ENCODE measurements around the gene NAPA.

Gene NAPA

DNA sequence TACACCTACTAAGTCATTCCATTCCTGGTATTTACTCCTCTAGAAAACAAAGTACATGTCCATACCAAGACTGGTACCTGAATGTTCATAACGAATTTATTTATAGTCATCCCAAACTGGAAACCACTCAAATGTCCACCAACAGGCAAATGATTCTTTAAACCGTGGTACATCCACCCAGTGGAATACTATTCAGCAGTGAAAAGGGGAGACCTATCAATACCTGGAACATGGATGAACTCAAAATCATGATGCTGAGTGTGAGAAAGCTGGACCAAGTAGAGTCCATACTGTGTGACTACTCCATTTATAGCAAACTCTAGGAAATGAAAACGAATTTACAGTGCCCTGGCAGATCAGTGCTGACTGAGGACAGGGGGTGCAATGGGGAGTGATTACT, 11.9 kb upstream of the NAPA start:
- TF ChIP-seq SPI1 (IDR thresholded peaks at IDR 0.05; ENCODE audit: borderline replicate concordance, low read depth): no peak
- TF ChIP-seq, protein P1, sequence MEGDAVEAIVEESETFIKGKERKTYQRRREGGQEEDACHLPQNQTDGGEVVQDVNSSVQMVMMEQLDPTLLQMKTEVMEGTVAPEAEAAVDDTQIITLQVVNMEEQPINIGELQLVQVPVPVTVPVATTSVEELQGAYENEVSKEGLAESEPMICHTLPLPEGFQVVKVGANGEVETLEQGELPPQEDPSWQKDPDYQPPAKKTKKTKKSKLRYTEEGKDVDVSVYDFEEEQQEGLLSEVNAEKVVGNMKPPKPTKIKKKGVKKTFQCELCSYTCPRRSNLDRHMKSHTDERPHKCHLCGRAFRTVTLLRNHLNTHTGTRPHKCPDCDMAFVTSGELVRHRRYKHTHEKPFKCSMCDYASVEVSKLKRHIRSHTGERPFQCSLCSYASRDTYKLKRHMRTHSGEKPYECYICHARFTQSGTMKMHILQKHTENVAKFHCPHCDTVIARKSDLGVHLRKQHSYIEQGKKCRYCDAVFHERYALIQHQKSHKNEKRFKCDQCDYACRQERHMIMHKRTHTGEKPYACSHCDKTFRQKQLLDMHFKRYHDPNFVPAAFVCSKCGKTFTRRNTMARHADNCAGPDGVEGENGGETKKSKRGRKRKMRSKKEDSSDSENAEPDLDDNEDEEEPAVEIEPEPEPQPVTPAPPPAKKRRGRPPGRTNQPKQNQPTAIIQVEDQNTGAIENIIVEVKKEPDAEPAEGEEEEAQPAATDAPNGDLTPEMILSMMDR (IDR thresholded peaks at IDR 0.05; ENCODE audit: insufficient read depth, low read length): no peak
- TF ChIP-seq GABPA (IDR thresholded peaks at IDR 0.05; ENCODE audit: low read depth): no peak
- TF ChIP-seq POLR2AphosphoS5 (IDR thresholded peaks at IDR 0.05; ENCODE audit: low read depth): no peak
- TF ChIP-seq, protein P2, sequence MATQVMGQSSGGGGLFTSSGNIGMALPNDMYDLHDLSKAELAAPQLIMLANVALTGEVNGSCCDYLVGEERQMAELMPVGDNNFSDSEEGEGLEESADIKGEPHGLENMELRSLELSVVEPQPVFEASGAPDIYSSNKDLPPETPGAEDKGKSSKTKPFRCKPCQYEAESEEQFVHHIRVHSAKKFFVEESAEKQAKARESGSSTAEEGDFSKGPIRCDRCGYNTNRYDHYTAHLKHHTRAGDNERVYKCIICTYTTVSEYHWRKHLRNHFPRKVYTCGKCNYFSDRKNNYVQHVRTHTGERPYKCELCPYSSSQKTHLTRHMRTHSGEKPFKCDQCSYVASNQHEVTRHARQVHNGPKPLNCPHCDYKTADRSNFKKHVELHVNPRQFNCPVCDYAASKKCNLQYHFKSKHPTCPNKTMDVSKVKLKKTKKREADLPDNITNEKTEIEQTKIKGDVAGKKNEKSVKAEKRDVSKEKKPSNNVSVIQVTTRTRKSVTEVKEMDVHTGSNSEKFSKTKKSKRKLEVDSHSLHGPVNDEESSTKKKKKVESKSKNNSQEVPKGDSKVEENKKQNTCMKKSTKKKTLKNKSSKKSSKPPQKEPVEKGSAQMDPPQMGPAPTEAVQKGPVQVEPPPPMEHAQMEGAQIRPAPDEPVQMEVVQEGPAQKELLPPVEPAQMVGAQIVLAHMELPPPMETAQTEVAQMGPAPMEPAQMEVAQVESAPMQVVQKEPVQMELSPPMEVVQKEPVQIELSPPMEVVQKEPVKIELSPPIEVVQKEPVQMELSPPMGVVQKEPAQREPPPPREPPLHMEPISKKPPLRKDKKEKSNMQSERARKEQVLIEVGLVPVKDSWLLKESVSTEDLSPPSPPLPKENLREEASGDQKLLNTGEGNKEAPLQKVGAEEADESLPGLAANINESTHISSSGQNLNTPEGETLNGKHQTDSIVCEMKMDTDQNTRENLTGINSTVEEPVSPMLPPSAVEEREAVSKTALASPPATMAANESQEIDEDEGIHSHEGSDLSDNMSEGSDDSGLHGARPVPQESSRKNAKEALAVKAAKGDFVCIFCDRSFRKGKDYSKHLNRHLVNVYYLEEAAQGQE (IDR thresholded peaks at IDR 0.05; ENCODE audit: insufficient replicate concordance, low read depth): no peak
- H3K4me3 ChIP-seq (replicated peaks; ENCODE audit: insufficient read depth, low read length): no peak overlapping the region
- DNase-seq (ENCODE audit: low read depth in 1 of 2, low spot score in 1 of 2): no peak
- peaks cover 2% of the 10 kb centered on the region for H3K27me3 ChIP-seq (ENCODE audit: insufficient read depth, poor library complexity, severe bottlenecking)
- H3K27ac ChIP-seq (replicated peaks): no peak overlapping the region

- no peak overlapping the region for H3K27ac ChIP-seq (replicated peaks)
- DNase-seq (ENCODE audit: low read depth in 1 of 2, low spot score in 1 of 2): no peak
- H3K4me3 ChIP-seq (replicated peaks; ENCODE audit: insufficient read depth, low read length): no peak overlapping the region
- TF ChIP-seq GABPA (IDR thresholded peaks at IDR 0.05; ENCODE audit: low read depth) (no peak), POLR2AphosphoS5 (IDR thresholded peaks at IDR 0.05; ENCODE audit: low read depth) (no peak), SPI1 (IDR thresholded peaks at IDR 0.05; ENCODE audit: borderline replicate concordance, low read depth) (no peak)
- TF ChIP-seq, protein P2 (IDR thresholded peaks at IDR 0.05; ENCODE audit: insufficient replicate concordance, low read depth): no peak
- TF ChIP-seq, protein P1 (IDR thresholded peaks at IDR 0.05; ENCODE audit: insufficient read depth, low read length): no peak
- H3K27me3 ChIP-seq (ENCODE audit: insufficient read depth, poor library complexity, severe bottlenecking): peaks cover 4% of the 10 kb centered on the region
These were observed 8.6 kb upstream of the NAPA start for GRCh38 chr19:47523473-47523872.

GRCh38 chr19:47521473-47522180, 6.8 kb upstream of the NAPA start:
- no peak for DNase-seq (ENCODE audit: low read depth in 1 of 2, low spot score in 1 of 2)
- Histone ChIP-seq H3K4me3 (replicated peaks; ENCODE audit: insufficient read depth, low read length) (no peak overlapping the region), H3K27ac (replicated peaks) (no peak overlapping the region), H3K27me3 (ENCODE audit: insufficient read depth, poor library complexity, severe bottlenecking) (peaks cover 4% of the 10 kb centered on the region)
- TF ChIP-seq SPI1 (IDR thresholded peaks at IDR 0.05; ENCODE audit: borderline replicate concordance, low read depth) (no peak), GABPA (IDR thresholded peaks at IDR 0.05; ENCODE audit: low read depth) (no peak), POLR2AphosphoS5 (IDR thresholded peaks at IDR 0.05; ENCODE audit: low read depth) (no peak)
- TF ChIP-seq, protein P1 (IDR thresholded peaks at IDR 0.05; ENCODE audit: insufficient read depth, low read length): no peak
- TF ChIP-seq, protein P2 (IDR thresholded peaks at IDR 0.05; ENCODE audit: insufficient replicate concordance, low read depth): no peak
